HepG2 (cell line): ENCODE results near the gene SPRED3.

Experiments used
- HBP1 ChIP-seq: IDR thresholded peaks from 2 replicates; pipeline ENCODE4 v1.6.1; 2016; ENCODE audit warnings: low read depth, control low read depth
- JUN ChIP-seq: sonication (generic); formaldehyde crosslinking; IDR thresholded peaks from 2 replicates; pipeline ENCODE4 v1.4.0; 2020; ENCODE audit warnings: mild to moderate bottlenecking, missing genetic modification reagents

DNA sequence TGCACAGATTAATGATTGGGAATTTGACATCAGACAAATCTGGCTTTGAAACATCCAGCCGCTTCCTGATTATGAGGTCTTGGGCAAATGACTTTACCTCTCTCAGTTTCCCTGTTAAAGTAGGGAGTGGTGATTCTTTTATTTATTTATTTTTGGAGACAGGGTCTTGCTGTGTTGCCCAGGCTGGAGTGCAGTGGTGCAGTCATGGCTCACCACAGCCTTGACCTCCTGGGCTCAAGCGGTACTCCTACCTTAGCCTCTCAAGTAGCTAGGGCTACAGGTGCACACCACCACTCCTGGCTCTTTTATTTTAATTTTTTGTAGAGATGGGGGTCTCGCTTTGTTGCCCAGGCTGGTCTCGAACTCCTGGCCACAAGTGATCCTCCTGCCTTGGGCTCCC is 11.4 kb upstream of the SPRED3 start:
- TF ChIP-seq HBP1 (no peak), JUN (CRISPR knock-in tag) (no peak)
